GM12892 (cell line): ENCODE data around the gene PSEN2.

Experiments used
- POLR2A ChIP-seq: IDR thresholded peaks from 2 replicates; pipeline ENCODE4 v1.6.1; 2011; ENCODE audit warnings: low read depth, low read length, control low read depth
- POLR2AphosphoS5 ChIP-seq: IDR thresholded peaks from 2 replicates; pipeline ENCODE4 v1.6.1; 2011; ENCODE audit warnings: low read depth, low read length, control low read depth
- TAF1 ChIP-seq: IDR thresholded peaks from 2 replicates; pipeline ENCODE4 v1.6.1; 2011; ENCODE audit warnings: low read depth, mild to moderate bottlenecking, control low read depth, low read length, borderline replicate concordance

DNA sequence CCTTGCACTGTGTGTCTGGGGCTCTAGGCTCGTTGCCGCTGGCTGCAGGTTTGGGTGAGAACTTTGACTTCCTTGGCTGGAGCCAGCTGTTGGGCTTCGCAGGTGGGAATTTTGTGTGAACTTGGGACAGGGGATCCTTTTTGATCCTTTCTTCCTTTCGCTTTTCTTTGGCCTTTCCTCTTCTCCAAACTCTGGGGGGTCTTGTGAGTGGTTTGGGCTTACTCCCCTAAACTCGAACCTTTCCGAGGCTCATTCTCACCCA lies 70.3 kb downstream of the PSEN2 start:
- TF ChIP-seq POLR2AphosphoS5 (no peak), POLR2A (no peak), TAF1 (no peak)
